A549 (cell line): ENCODE data around the gene CEP83. TPM values are rescaled to one million over a fixed set of nuclear protein-coding genes. Genes with fewer than 3 reads are reported as not detected.

ENCODE experiments used
- ATAC-seq, 2 experiments: fragments of 200-7000 bp in 1 of 2; fragments of >200 bp in 1 of 2; cut with Nextera tagmentation in 1 of 2; cut with Tn5 transposase in 1 of 2; 3 replicates each; pipeline versions ENCODE4 v1.8.0 to v1.9.1; 2018 to 2020; ENCODE audit warnings: mild to moderate bottlenecking in 1 of 2, moderate library complexity in 1 of 2
- CTCF ChIA-PET: fragments of 300-600 bp; sonication (Branson Sonifier 250); formaldehyde crosslinking; extraction: SDS; loops from one replicate; lab custom pipeline; 2021; ENCODE audit warnings: antibody characterized with exemption, inconsistent platforms; lab: Yijun Ruan, JAX
- POLR2A ChIA-PET: fragments of 350-600 bp; formaldehyde crosslinking; extraction: SDS; loops from one replicate; lab custom pipeline; 2021; ENCODE audit warnings: antibody characterized with exemption, inconsistent platforms; lab: Yijun Ruan, JAX
- DNase-seq, 2 experiments: peaks; one replicate each; pipeline versions ENCODE4 v3.0.0 to v3.0.0-alpha.2; 2011 to 2016; ENCODE audit warnings: low read depth in 1 of 2, low spot score in 1 of 2
- FAIRE-seq: peaks from 2 replicates; lab custom pipeline; 2011; peaks lifted over from hg19 to GRCh38; lab: Jason Lieb, UNC
- H3K27ac ChIP-seq, 2 experiments: fragments of >200 bp; sonication (Bioruptor Twin); formaldehyde crosslinking; 3 replicates each; pipeline ENCODE4 v1.5.1; 2016 to 2017
- H3K4me1 ChIP-seq: fragments of >200 bp; sonication (Bioruptor Twin); formaldehyde crosslinking; 3 replicates; pipeline ENCODE4 v1.6.1; 2016
- H3K4me2 ChIP-seq: fragments of >200 bp; sonication (Bioruptor Twin); formaldehyde crosslinking; 3 replicates; pipeline ENCODE4 v1.6.1; 2016
- H3K4me3 ChIP-seq: fragments of >200 bp; sonication (Bioruptor Twin); formaldehyde crosslinking; 3 replicates; pipeline ENCODE4 v1.5.1; 2016
- H3K9me3 ChIP-seq: fragments of >200 bp; sonication (Bioruptor Twin); formaldehyde crosslinking; 3 replicates; pipeline ENCODE4 v1.6.1; 2016
- BHLHE40 ChIP-seq: IDR thresholded peaks from 2 replicates; pipeline ENCODE4 v1.6.1; 2012; ENCODE audit warnings: low read depth, low read length, inconsistent platforms
- CBX8 ChIP-seq: fragments of 200-600 bp; sonication (generic); IDR thresholded peaks from 2 replicates; pipeline ENCODE4 v1.6.1; 2016
- CHD2 ChIP-seq: fragments of 150-350 bp; IDR thresholded peaks from 2 replicates; pipeline ENCODE4 v1.6.1; 2014; ENCODE audit warnings: low read length; ENCODE audit not compliant: partially characterized antibody
- E2F6 ChIP-seq: IDR thresholded peaks from 2 replicates; pipeline ENCODE4 v1.6.1; 2012; ENCODE audit warnings: low read depth, borderline replicate concordance
- EHF ChIP-seq: fragments of 250-450 bp; sonication (Bioruptor Pico); IDR thresholded peaks from 2 replicates; pipeline ENCODE4 v1.5.0; 2020; ENCODE audit warnings: mild to moderate bottlenecking
- EHMT2 ChIP-seq: fragments of 200-600 bp; sonication (generic); IDR thresholded peaks from 2 replicates; pipeline ENCODE4 v1.6.1; 2016; ENCODE audit warnings: antibody characterized with exemption, low read depth, mild to moderate bottlenecking, moderate library complexity
- ELK1 ChIP-seq: fragments of 150-350 bp; IDR thresholded peaks from 2 replicates; pipeline ENCODE4 v1.6.1; 2014; ENCODE audit warnings: low read depth, mild to moderate bottlenecking, low read length
- FOSL2 ChIP-seq, 2 experiments: fragments of 450-650 bp in 1 of 2; fragments of >200 bp in 1 of 2; sonication (Bioruptor Twin) in 1 of 2; formaldehyde crosslinking; IDR thresholded peaks; 2 replicates each; pipeline versions ENCODE4 v1.5.0 to v1.6.1; 2016 to 2020; ENCODE audit warnings: mild to moderate bottlenecking in 1 of 2, moderate library complexity in 1 of 2
- GATA3 ChIP-seq: IDR thresholded peaks from 2 replicates; pipeline ENCODE4 v1.6.1; 2012; ENCODE audit warnings: borderline replicate concordance
- HDAC2 ChIP-seq: fragments of 200-600 bp; sonication (generic); IDR thresholded peaks from 2 replicates; pipeline ENCODE4 v1.6.1; 2016
- HES2 ChIP-seq: fragments of >200 bp; sonication (Bioruptor Twin); formaldehyde crosslinking; IDR thresholded peaks from 2 replicates; pipeline ENCODE4 v1.6.1; 2016
- HMGXB4 ChIP-seq: fragments of 250-450 bp; sonication (Bioruptor Pico); IDR thresholded peaks from 2 replicates; pipeline ENCODE4 v1.5.0; 2021; ENCODE audit warnings: mild to moderate bottlenecking, moderate library complexity, borderline replicate concordance
- HOXB5 ChIP-seq: fragments of 250-450 bp; sonication (Bioruptor Pico); IDR thresholded peaks from 2 replicates; pipeline ENCODE4 v1.5.0; 2020; ENCODE audit warnings: mild to moderate bottlenecking, moderate library complexity
- JUNB ChIP-seq: fragments of >200 bp; sonication (Bioruptor Twin); formaldehyde crosslinking; IDR thresholded peaks from 2 replicates; pipeline ENCODE4 v1.6.1; 2016
- KDM5A ChIP-seq: fragments of 200-600 bp; sonication (generic); IDR thresholded peaks from 2 replicates; pipeline ENCODE4 v1.6.1; 2016; ENCODE audit warnings: antibody characterized with exemption, mild to moderate bottlenecking
- MAX ChIP-seq: IDR thresholded peaks from 2 replicates; pipeline ENCODE4 v1.6.1; 2012
- NFE2L2 ChIP-seq: fragments of 150-350 bp; conservative IDR thresholded peaks from 2 replicates; pipeline ENCODE4 v1.6.1; 2014; ENCODE audit warnings: low read length
- POLR2A ChIP-seq: IDR thresholded peaks from 2 replicates; pipeline ENCODE4 v1.6.1; 2012; ENCODE audit warnings: mild to moderate bottlenecking, low read length
- POLR2AphosphoS2 ChIP-seq: conservative IDR thresholded peaks from 2 replicates; pipeline ENCODE4 v1.6.1; 2012; ENCODE audit warnings: low read length, improper control_type of control experiment, inconsistent platforms
- RCOR1 ChIP-seq: fragments of 150-350 bp; IDR thresholded peaks from 2 replicates; pipeline ENCODE4 v1.6.1; 2014; ENCODE audit warnings: antibody characterized with exemption, low read length, low read depth
- TP53 ChIP-seq: fragments of 250-450 bp; sonication (Bioruptor Pico); IDR thresholded peaks from 2 replicates; pipeline ENCODE4 v1.5.0; 2021; ENCODE audit warnings: mild to moderate bottlenecking, moderate library complexity
- ZC3H11A ChIP-seq: fragments of 450-650 bp; IDR thresholded peaks from 2 replicates; pipeline ENCODE4 v1.6.1; 2014; ENCODE audit warnings: antibody characterized with exemption, mild to moderate bottlenecking
- ZFP36 ChIP-seq: fragments of 450-650 bp; IDR thresholded peaks from 2 replicates; pipeline ENCODE4 v1.6.1; 2014; ENCODE audit warnings: borderline replicate concordance; ENCODE audit not compliant: partially characterized antibody
- ZNF302 ChIP-seq: fragments of 250-450 bp; sonication (Bioruptor Pico); IDR thresholded peaks from 2 replicates; pipeline ENCODE4 v1.9.0; 2021; ENCODE audit warnings: inconsistent platforms, mild to moderate bottlenecking, moderate library complexity
- ZSCAN20 ChIP-seq: fragments of 250-450 bp; sonication (Bioruptor Pico); IDR thresholded peaks from 2 replicates; pipeline ENCODE4 v1.8.0; 2022; ENCODE audit warnings: mild to moderate bottlenecking, moderate library complexity
- WGBS: methylation state at CpG from one replicate; pipeline ENCODE4 v1.1.6; 2017; ENCODE audit errors: missing lambda C conversion rate; 5-methylcytosine and 5-hydroxymethylcytosine counted together
- polyA plus RNA-seq, 4 experiments: library from polyadenylated mRNA; depleted of rRNA in 3 of 4; stranded (reverse); fragments of >200 nt; fragmentation: RNase III in 1 of 4; extraction: RNeasy Plus Mini Kit Qiagen cat#74134 plus additional on column Dnase treatment in 1 of 4; gene quantifications; 2 replicates in 3 of 4; 3 replicates in 1 of 4; pipeline ENCODE4 v1.2.3, GENCODE V29; 2011 to 2017

CEP83 gene
- polyA plus RNA-seq, 2 of the 4 experiments (the other 2 are of a cell fraction): 8.5 to 21.4 TPM

- Histone ChIP-seq H3K4me2 (no peak overlapping the region), H3K4me1 (0 out of 3 replicates have a peak, but pooled peaks cover 4% of the 10 kb centered on the region), H3K27ac (no peak overlapping the region), H3K9me3 (no peaks in the 10 kb centered on the region), H3K4me3 (no peak overlapping the region)
- ATAC-seq (no peak), DNase-seq (no peak), FAIRE-seq (no peak)
- TF ChIP-seq E2F6 (no peak), ZFP36 (no peak), HMGXB4 (no peak), CBX8 (no peak), ZNF302 (CRISPR knock-in tag) (no peak), TP53 (no peak), JUNB (no peak), RCOR1 (no peak), NFE2L2 (no peak), HES2 (no peak), EHF (no peak), CHD2 (no peak), EHMT2 (no peak)
- ChIA-PET CTCF (interaction anchor here (0.6 to 1.4 kb wide), 2 partner anchors 10 to 31 kb away, joined by 3 to 4 read pairs; no protein-coding TSS in a partner anchor), POLR2A (no interaction called here)
- 80% methylated on average over 9 of the region's 9 CpGs for WGBS
Observed at GRCh38 chr12:94305130-94305957, 154.3 kb downstream of the CEP83 start.

- no peak for ATAC-seq
- FAIRE-seq: no peak
- CTCF ChIA-PET: interaction anchor here (1.4 kb wide), 1 partner anchor 11 kb away, joined by 3 read pairs; no protein-coding TSS in a partner anchor
- POLR2A ChIA-PET: no interaction called here
- DNase-seq: no peak
- no peak overlapping the region for H3K4me3 ChIP-seq
- 92% methylated on average over 3 of the region's 3 CpGs for WGBS
- no peaks in the 10 kb centered on the region for H3K9me3 ChIP-seq
- no peak overlapping the region for H3K27ac ChIP-seq
- TF ChIP-seq EHMT2: no peak
- no peak for TF ChIP-seq ELK1
- no peak for TF ChIP-seq KDM5A
- no peak for TF ChIP-seq GATA3
- no peak for TF ChIP-seq CBX8
- no peak for TF ChIP-seq POLR2A
- no peak for TF ChIP-seq HDAC2
- TF ChIP-seq HOXB5: no peak
- no peak for TF ChIP-seq FOSL2 (IDR thresholded peaks at IDR 0.05)
- no peak for TF ChIP-seq FOSL2 (CRISPR knock-in tag; IDR thresholded peaks at IDR 0.05)
- no peak for TF ChIP-seq NFE2L2
- no peak for TF ChIP-seq POLR2AphosphoS2
- TF ChIP-seq ZC3H11A: no peak
- TF ChIP-seq BHLHE40: no peak
- no peak for TF ChIP-seq ZSCAN20 (CRISPR knock-in tag)
- no peak for TF ChIP-seq MAX
- H3K4me2 ChIP-seq: no peak overlapping the region
- H3K4me1 ChIP-seq: 0 out of 3 replicates have a peak, but pooled peaks cover 4% of the 10 kb centered on the region
Observed at GRCh38 chr12:94304566-94305061, 155.1 kb downstream of the CEP83 start.
